ENCODE data around the gene PRKCB. TPM values are rescaled to one million over a fixed set of nuclear protein-coding genes. Genes with fewer than 3 reads are reported as not detected.

PRKCB gene
- total and polyA plus RNA-seq, 2 experiments from 2014 or later = 3.7 to 16.4 TPM

DNA sequence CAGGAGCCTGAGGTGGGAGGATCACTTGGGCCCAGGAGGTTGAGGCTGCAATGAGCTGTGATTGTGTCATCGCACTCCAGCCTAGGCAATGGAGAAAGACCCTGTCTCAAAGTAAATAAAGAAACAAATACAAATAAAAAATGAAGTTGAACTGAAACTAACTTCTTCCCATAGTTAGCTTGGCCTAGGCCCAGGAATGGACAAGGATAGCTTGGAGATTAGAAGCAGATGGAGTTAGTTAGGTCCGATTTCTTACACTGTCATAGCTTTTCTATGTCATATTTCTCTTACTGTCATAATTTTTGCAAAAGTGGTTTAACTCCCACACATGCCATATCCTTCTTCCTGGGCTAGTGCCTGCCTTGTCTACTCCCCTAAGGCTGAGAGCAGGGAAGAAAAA, 265.6 kb downstream of the PRKCB start:
- peaks cover 18% of the 10 kb centered on the region for H3K36me3 Mint-ChIP-seq (ENCODE audit: low read depth)
- no peak overlapping the region for H3K27ac Mint-ChIP-seq
- Histone ChIP-seq H3K9me2 (ENCODE audit: insufficient read depth) (peaks cover 3% of the 10 kb centered on the region; the same call in 1 of the 2 replicates), H3K27ac (ENCODE audit: low read depth) (no peak overlapping the region), H3K27me3 (ENCODE audit: insufficient read depth) (no peaks in the 10 kb centered on the region), H3K4me2 (no peak overlapping the region), H3K79me2 (replicated peaks; ENCODE audit: insufficient read depth) (no peaks in the 10 kb centered on the region), H4K20me1 (replicated peaks; ENCODE audit: insufficient read depth) (no peaks in the 10 kb centered on the region), H3K36me3 (ENCODE audit: insufficient read depth) (no peaks in the 10 kb centered on the region), H3K4me1 (ENCODE audit: insufficient read depth) (peaks cover 26% of the 10 kb centered on the region; the same call in 1 of the 2 replicates), H3F3A (replicated peaks; ENCODE audit: low read depth) (peaks cover 5% of the 10 kb centered on the region; the same call in 1 of the 2 replicates), H3K4me3 (no peak overlapping the region), H2AFZ (no peak overlapping the region)
- H3K9me3 Mint-ChIP-seq = peaks cover 16% of the 10 kb centered on the region; the same call in 2 of the 3 replicates
- H3K27me3 Mint-ChIP-seq (ENCODE audit: insufficient read depth, low read depth, poor library complexity) = peaks cover 8% of the 10 kb centered on the region
- ATAC-seq (no peak), DNase-seq (ENCODE audit: low spot score) (no peak)
- H3K4me3 Mint-ChIP-seq = no peak overlapping the region
- TF ChIP-seq ZNF114 (CRISPR knock-in tag; IDR thresholded peaks at IDR 0.05) = no peak
- TF ChIP-seq, protein P1, sequence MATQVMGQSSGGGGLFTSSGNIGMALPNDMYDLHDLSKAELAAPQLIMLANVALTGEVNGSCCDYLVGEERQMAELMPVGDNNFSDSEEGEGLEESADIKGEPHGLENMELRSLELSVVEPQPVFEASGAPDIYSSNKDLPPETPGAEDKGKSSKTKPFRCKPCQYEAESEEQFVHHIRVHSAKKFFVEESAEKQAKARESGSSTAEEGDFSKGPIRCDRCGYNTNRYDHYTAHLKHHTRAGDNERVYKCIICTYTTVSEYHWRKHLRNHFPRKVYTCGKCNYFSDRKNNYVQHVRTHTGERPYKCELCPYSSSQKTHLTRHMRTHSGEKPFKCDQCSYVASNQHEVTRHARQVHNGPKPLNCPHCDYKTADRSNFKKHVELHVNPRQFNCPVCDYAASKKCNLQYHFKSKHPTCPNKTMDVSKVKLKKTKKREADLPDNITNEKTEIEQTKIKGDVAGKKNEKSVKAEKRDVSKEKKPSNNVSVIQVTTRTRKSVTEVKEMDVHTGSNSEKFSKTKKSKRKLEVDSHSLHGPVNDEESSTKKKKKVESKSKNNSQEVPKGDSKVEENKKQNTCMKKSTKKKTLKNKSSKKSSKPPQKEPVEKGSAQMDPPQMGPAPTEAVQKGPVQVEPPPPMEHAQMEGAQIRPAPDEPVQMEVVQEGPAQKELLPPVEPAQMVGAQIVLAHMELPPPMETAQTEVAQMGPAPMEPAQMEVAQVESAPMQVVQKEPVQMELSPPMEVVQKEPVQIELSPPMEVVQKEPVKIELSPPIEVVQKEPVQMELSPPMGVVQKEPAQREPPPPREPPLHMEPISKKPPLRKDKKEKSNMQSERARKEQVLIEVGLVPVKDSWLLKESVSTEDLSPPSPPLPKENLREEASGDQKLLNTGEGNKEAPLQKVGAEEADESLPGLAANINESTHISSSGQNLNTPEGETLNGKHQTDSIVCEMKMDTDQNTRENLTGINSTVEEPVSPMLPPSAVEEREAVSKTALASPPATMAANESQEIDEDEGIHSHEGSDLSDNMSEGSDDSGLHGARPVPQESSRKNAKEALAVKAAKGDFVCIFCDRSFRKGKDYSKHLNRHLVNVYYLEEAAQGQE (IDR thresholded peaks at IDR 0.05; ENCODE audit: unreplicated experiment) = no peak
- no peak for TF ChIP-seq CREB1 (CRISPR knock-in tag; IDR thresholded peaks at IDR 0.05; ENCODE audit: low read depth)
- TF ChIP-seq EZH2 (IDR thresholded peaks at IDR 0.05; ENCODE audit: low read depth, unreplicated experiment) = no peak
- TF ChIP-seq EZH2phosphoT487 (IDR thresholded peaks at IDR 0.05; ENCODE audit: unreplicated experiment) = no peak
- no peak for TF ChIP-seq STAT1 (IDR thresholded peaks at IDR 0.05; ENCODE audit: unreplicated experiment)
- TF ChIP-seq, protein P2, sequence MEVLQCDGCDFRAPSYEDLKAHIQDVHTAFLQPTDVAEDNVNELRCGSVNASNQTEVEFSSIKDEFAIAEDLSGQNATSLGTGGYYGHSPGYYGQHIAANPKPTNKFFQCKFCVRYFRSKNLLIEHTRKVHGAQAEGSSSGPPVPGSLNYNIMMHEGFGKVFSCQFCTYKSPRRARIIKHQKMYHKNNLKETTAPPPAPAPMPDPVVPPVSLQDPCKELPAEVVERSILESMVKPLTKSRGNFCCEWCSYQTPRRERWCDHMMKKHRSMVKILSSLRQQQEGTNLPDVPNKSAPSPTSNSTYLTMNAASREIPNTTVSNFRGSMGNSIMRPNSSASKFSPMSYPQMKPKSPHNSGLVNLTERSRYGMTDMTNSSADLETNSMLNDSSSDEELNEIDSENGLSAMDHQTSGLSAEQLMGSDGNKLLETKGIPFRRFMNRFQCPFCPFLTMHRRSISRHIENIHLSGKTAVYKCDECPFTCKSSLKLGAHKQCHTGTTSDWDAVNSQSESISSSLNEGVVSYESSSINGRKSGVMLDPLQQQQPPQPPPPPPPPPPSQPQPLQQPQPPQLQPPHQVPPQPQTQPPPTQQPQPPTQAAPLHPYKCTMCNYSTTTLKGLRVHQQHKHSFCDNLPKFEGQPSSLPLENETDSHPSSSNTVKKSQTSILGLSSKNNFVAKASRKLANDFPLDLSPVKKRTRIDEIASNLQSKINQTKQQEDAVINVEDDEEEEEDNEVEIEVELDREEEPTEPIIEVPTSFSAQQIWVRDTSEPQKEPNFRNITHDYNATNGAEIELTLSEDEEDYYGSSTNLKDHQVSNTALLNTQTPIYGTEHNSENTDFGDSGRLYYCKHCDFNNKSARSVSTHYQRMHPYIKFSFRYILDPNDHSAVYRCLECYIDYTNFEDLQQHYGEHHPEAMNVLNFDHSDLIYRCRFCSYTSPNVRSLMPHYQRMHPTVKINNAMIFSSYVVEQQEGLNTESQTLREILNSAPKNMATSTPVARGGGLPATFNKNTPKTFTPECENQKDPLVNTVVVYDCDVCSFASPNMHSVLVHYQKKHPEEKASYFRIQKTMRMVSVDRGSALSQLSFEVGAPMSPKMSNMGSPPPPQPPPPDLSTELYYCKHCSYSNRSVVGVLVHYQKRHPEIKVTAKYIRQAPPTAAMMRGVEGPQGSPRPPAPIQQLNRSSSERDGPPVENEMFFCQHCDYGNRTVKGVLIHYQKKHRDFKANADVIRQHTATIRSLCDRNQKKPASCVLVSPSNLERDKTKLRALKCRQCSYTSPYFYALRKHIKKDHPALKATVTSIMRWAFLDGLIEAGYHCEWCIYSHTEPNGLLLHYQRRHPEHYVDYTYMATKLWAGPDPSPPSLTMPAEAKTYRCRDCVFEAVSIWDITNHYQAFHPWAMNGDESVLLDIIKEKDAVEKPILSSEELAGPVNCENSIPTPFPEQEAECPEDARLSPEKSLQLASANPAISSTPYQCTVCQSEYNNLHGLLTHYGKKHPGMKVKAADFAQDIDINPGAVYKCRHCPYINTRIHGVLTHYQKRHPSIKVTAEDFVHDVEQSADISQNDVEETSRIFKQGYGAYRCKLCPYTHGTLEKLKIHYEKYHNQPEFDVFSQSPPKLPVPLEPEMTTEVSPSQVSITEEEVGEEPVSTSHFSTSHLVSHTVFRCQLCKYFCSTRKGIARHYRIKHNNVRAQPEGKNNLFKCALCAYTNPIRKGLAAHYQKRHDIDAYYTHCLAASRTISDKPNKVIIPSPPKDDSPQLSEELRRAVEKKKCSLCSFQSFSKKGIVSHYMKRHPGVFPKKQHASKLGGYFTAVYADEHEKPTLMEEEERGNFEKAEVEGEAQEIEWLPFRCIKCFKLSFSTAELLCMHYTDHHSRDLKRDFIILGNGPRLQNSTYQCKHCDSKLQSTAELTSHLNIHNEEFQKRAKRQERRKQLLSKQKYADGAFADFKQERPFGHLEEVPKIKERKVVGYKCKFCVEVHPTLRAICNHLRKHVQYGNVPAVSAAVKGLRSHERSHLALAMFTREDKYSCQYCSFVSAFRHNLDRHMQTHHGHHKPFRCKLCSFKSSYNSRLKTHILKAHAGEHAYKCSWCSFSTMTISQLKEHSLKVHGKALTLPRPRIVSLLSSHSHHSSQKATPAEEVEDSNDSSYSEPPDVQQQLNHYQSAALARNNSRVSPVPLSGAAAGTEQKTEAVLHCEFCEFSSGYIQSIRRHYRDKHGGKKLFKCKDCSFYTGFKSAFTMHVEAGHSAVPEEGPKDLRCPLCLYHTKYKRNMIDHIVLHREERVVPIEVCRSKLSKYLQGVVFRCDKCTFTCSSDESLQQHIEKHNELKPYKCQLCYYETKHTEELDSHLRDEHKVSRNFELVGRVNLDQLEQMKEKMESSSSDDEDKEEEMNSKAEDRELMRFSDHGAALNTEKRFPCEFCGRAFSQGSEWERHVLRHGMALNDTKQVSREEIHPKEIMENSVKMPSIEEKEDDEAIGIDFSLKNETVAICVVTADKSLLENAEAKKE (CRISPR knock-in tag; IDR thresholded peaks at IDR 0.05) = no peak
- TF ChIP-seq NANOG (IDR thresholded peaks at IDR 0.05; ENCODE audit: borderline replicate concordance) = no peak
- TF ChIP-seq, protein P3, sequence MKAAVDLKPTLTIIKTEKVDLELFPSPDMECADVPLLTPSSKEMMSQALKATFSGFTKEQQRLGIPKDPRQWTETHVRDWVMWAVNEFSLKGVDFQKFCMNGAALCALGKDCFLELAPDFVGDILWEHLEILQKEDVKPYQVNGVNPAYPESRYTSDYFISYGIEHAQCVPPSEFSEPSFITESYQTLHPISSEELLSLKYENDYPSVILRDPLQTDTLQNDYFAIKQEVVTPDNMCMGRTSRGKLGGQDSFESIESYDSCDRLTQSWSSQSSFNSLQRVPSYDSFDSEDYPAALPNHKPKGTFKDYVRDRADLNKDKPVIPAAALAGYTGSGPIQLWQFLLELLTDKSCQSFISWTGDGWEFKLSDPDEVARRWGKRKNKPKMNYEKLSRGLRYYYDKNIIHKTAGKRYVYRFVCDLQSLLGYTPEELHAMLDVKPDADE (IDR thresholded peaks at IDR 0.05) = no peak
- TF ChIP-seq POLR2AphosphoS5 (IDR thresholded peaks at IDR 0.05; ENCODE audit: low read depth) = no peak
- TF ChIP-seq, protein P4, sequence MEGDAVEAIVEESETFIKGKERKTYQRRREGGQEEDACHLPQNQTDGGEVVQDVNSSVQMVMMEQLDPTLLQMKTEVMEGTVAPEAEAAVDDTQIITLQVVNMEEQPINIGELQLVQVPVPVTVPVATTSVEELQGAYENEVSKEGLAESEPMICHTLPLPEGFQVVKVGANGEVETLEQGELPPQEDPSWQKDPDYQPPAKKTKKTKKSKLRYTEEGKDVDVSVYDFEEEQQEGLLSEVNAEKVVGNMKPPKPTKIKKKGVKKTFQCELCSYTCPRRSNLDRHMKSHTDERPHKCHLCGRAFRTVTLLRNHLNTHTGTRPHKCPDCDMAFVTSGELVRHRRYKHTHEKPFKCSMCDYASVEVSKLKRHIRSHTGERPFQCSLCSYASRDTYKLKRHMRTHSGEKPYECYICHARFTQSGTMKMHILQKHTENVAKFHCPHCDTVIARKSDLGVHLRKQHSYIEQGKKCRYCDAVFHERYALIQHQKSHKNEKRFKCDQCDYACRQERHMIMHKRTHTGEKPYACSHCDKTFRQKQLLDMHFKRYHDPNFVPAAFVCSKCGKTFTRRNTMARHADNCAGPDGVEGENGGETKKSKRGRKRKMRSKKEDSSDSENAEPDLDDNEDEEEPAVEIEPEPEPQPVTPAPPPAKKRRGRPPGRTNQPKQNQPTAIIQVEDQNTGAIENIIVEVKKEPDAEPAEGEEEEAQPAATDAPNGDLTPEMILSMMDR (conservative IDR thresholded peaks at IDR 0.05; ENCODE audit: low read depth in 2 of 2) = no peak
- no peak for TF ChIP-seq ZNF331 (CRISPR knock-in tag; IDR thresholded peaks at IDR 0.05; ENCODE audit: low read depth)
- peaks cover 44% of the 10 kb centered on the region for H3K4me1 Mint-ChIP-seq
